Measurements from ENCODE around the gene EHBP1.

DNA sequence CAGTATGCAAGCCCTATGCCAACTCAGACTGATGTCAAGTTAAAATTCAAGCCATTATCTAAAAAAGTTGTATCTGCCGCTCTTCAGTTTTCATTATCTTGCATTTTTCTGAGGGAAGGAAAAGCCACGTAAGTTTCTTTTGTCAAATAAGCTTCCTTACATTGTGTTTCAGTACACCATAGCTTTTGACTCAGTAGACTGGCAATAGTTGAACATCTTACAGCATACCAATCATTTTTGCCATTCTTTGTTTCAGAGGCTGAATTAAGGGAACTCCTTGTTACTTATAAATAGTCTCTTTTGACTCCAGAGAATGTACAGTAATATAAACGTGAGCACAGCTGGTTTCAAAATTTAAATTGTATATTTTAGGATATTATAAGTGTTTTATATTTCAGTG lies 120.6 kb downstream of the EHBP1 start:
- TF ChIP-seq CTCF (IDR thresholded peaks at IDR 0.05) (no peak), POLR2A (IDR thresholded peaks at IDR 0.05) (no peak)
